HG02870 (cell line): ENCODE measurements around the gene GPX4.
"Not testable (repeated sequence)": the region's sequence is repeated elsewhere in the genome, so short reads cannot be mapped to it uniquely, and the experiment has no call there.

Experiments
- ATAC-seq: cut with Tn5 transposase; IDR thresholded peaks from one replicate; pipeline ENCODE4 v1.9.1; 2021; ENCODE audit warnings: mild to moderate bottlenecking, moderate library complexity; ENCODE audit not compliant: unreplicated experiment

The GPX4 gene

DNA sequence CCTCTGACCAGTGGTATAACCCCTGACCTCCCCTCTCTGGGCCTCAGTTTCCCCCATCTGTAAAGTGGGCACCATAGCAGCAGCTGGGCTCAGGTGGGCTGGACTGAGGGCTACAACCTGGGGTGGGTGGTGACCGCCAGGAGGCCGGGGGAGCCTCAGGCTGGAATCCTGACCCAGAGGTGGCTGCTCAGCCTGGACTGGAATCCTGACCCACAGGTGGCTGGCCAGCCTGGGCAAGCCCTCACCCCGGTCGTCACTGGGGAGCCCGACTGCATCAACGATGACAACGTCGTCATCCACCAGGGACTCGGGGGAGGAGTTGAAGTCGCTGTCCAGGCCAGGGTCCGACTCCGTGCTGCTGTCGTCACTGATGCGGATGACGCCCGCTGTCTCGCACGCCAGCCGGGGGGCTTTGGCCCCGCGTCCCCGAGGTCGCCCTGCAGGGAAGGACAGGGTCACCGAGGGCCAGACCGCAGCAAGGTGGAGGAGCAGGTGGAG is 10.2 kb downstream of the GPX4 start:
- no peak for ATAC-seq

DNA sequence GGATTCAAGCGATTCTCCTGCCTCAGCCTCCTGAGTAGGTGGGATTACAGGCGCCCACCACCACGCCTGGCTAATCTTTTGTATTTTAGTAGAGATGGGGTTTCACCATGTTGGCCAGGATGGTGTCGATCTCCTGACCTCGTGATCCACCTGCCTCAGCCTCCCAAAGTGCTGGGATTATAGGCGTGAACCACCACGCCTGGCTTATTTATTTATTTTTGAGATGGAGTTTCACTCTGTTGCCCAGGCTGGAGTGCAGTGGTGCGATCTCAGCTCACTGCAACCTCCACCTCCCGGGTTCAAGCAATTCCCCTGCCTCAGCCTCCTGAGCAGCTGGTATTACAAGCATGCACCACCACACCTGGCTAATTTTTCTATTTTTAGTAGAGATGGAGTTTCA is 10.9 kb downstream of the GPX4 start:
- not testable (repeated sequence) for ATAC-seq

DNA sequence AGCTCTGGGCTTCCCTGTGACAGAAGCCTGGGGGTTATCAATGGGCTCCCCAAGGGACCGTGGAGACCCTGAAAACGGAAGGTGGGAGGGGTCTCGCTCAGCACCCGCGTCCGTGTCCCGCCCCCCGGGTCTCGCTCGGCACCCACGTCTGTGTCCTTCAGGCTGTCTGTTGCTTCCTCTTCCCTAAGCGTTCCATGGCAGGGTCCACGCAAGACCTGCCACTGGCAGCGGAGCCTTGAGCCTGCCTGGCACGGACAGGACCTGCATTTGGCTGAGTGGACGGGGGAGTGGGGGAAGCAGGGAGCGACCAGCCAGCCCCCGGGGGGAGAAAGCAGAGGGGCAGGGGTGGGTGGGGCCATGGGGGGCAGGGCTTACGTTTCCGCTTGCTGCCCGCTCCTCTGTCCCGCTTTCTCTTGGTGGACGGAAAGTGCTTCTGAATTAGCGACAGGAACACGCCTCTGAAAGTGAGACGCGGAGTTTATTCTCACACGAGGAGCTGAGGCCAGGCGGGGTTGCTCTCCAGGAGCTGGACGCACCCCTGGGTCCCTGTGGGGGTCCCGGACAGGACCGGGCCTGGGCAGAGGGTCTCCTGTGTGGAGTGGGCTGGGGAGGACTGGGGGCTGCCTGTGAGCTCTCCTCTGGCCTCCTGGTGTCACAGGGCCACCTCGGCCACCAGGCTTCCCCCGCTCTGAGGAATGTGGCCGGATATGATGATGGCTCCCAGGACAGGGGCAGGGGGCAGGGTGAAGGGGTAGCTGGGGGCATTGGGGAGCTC is 12.0 kb downstream of the GPX4 start:
- ATAC-seq, result no peak

GRCh38 chr19:1116726-1117581 is 13.2 kb downstream of the GPX4 start:
- ATAC-seq, result no peak

DNA sequence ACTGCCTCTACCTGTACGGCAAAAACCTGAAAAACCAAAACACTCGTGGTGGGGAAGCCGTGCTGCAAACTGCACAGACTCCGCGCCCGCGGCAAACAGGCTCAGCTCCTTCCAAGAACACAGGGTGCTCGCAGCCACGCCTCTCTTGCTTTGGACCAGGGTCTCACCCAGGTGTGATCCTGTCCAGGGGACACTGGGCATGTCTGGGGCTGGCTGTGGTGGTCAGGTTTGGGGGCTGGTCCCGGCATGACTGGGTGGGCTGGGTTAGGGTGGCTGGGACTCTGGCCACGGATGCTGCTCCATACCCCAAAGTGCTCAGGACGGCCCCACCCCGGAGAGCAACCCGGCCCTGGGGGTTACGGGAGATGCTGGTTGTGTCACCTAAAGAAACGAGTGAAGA is 13.9 kb downstream of the GPX4 start:
- no peak for ATAC-seq

DNA sequence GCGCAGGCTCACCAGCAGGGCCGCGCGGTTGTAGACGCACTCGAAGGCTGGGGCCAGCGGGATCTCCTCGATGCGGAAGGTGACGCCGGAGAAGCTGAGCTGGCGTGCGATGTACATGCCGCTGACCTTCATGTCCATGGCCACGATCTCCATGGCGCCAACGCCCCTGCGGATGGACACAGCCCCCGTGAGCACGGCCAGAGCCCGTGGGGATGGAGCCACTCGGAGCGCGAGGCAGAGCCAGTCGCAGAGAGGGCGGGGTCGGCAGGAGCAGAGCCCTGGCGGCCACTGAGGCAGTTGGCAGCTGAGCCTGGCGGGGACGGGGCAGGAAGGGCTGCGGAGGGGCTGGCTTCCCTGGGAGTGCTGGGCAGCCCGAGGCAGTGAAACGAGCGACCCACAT is 15.2 kb downstream of the GPX4 start:
- ATAC-seq, result no peak

DNA sequence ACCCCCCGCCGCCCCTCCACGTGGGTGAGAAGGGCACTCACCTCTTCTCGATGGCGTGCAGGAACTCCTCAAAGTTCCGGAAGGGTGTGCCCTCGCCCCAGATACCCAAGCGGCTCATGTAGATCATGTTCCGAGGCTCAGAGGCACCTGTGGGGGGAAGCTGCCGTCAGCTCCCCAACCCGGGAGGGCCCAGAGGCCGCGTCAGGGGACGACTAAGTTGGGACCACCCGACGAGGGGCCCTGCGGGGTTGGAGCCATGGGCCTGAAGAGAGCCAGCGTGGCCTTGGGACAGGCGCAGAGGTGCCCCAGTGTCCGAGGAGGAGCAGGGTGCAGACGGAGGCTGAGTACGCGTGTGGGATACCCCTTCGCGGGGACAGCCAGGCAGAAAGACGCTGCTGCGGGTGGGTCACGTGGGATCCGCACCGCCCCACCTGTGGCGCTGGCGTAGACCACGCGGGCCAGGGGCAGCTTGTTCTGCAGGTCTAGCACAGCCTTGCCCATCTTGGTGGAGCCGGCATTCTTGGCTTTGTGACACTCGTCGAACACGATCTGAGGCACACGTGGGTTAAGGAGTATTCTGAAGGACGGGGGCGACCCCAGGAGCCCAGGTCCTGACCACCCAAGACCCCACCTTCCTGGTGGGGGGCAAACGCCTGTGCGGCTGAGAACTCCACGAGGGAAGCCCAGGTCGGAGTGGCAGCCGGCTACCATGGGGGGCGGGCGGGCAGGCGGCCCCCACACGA is 15.9 kb downstream of the GPX4 start:
- no peak for ATAC-seq

- no peak for ATAC-seq
These were observed 17.6 kb downstream of the GPX4 start for GRCh38 chr19:1121395-1121794.

- no peak for ATAC-seq
These were observed 18.5 kb downstream of the GPX4 start for GRCh38 chr19:1122021-1122971.

- ATAC-seq, result no peak
These were observed 19.2 kb downstream of the GPX4 start for GRCh38 chr19:1122972-1123363.

DNA sequence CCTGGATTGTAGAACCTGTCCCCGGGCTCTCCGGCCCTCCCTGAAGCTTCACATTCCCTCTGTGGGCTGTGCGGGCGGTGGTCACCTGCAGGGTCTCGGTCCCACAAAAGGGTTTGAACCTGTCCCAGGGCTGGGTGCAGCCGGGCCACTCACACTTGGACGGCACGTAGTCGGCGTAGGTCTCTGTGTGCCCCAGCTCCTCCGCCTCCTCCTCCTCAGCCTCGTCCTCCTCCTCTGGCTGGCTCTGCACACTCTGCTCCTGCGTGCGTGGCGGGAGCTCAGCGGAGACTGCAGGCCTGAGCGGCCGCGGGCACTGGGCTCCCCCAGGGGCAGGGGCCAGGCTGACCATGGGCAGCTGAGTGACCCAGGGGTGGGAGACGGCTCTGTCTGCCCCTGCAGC is 19.6 kb downstream of the GPX4 start:
- no peak for ATAC-seq

DNA sequence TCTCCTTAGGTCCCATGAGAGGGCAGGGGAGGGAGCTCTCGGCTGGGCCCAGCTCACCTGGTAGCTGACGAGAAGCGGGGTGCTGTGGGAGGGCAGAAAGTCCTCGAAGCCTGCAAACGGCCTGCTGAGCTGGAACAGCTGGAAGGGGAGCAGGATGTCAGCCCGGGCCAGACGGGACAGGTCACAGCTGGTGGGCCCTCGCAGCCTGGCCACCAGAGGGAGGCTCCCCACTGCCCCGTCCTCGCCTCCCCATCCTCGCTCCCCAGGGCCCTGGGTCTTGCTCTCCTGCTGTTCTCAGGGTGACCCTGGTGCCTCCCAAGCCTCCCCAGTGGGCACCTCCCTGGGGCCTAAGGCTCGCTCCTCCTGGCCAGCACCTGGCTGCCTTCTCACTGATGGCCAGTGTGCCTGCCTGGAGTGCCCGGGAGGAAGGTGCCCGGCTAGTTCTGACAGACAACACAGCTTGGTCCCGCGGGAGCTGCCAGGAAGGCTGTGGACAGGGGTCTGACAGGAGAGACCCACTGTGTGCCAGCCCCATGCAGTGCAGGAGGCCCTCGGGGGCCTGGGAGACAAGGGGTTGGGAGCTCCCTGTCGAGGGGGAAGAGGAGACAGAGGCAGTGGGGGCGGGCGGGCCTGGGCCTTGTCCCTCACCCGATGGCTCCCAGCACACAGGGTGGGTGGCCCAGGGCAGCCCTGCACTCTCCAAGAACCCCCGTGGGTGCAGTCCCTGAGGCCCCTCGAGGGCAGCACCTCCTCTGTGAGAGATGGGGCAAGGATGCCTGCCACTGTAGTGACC is 20.3 kb downstream of the GPX4 start:
- ATAC-seq, result no peak

DNA sequence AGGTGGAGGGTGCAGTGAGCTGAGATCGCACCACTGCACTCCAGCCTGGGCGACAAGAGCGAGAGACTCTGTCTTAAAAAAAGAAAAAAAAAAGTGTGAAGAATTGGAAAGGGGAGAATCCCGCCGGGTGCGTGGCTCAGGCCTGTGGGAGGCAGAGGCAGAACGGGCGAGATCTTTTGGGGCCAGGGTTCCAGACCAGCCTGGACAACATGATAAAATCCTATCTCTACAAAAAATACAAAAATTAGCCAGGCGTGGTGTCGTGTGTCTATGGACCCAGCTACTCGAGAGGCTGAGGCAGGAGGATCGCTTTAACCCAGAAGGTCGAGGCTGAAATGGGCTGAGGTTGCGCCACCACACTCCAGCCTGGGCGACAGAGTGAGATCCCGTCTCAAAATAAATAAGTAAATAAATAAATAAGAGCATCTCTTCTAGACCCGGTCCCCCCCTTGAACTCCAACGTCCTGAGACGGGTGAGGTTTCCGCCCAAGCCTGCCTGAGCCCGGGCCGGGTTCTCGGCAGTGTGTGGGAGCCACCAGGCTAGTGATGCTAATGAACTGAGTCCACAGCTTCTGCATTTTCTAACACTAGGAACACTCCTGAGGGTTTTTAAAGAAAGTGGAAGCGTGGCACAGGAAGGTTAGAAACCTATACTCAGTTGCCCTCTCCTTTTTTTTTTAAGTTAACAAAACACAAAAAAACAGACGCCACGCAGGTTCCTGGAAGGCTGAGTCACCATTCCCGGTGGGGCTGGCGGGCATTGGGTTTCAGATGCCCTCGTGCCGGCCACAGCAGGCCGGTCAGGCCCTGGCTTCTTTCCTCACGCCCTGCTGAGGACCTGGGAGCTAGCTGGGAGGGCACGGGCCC is 22.0 kb downstream of the GPX4 start:
- no peak for ATAC-seq

GRCh38 chr19:1126984-1127760 is 23.4 kb downstream of the GPX4 start:
- no peak for ATAC-seq

- ATAC-seq, result no peak
These were observed 24.3 kb downstream of the GPX4 start for GRCh38 chr19:1128106-1128505.

- not testable (repeated sequence) for ATAC-seq
These were observed 25.3 kb downstream of the GPX4 start for GRCh38 chr19:1129084-1129483.

GRCh38 chr19:1129535-1129934 is 25.7 kb downstream of the GPX4 start:
- ATAC-seq, result no peak
